GM21526 (cell line): Measurements from ENCODE around the gene TACR1.

ENCODE experiments used
- ATAC-seq: cut with Tn5 transposase; IDR thresholded peaks from one replicate; pipeline ENCODE4 v1.9.1; 2021; ENCODE audit warnings: moderate library complexity; ENCODE audit not compliant: unreplicated experiment, low FRiP score

The TACR1 gene

DNA sequence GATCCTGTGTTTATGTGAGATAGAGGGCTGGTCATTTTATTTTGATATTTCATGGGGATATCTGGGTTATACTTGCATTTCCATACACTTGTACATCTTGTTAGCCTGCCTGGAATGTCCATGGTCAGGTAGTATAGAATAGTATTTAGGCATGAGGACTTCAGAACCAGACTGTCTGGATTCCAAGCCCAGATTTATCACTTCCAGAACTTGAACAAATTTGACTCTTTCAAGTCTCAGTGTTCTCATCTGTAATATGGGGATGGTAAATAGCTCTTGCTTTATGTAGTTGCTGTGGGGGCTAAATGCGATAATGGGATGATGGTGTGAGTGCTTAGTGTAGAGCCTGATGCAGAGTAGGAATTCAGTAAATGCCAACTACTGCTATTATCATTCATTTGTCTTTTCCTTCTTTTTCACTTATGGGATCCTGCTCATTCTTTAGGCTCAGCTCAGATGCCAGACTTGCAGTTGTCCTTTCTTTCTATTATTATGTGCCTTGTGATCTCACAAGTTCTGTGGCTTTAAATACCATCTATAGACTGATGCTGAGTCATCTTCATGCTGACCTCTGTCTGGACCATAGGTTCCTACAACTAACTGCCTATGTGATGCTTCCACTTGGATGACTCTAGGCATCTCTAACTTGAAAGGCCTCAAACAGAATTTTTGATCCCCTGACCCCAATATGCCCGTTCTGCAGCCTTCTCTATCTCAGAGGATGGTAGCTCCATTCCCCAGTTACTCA lies 173.5 kb downstream of the TACR1 start:
- ATAC-seq = no peak

DNA sequence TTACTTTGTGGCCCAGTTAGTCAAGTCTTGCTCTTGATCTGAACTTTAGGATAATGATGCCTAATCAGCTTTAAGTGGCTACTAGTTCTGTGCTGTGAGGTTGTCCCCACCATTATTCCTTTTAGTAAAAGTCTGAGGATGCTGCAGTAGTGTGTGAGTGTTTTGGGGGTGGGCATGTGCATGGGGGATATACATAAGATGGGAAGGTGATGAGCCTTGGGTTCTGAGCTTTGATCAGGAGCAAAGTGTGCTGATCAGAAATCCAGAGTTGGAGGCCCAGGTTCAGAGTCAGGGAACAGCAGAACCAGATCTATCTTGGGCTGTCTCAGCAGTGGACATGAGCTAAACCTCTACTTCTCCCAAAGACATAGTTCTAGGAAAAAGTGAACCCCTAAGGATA lies 174.1 kb downstream of the TACR1 start:
- ATAC-seq = no peak

DNA sequence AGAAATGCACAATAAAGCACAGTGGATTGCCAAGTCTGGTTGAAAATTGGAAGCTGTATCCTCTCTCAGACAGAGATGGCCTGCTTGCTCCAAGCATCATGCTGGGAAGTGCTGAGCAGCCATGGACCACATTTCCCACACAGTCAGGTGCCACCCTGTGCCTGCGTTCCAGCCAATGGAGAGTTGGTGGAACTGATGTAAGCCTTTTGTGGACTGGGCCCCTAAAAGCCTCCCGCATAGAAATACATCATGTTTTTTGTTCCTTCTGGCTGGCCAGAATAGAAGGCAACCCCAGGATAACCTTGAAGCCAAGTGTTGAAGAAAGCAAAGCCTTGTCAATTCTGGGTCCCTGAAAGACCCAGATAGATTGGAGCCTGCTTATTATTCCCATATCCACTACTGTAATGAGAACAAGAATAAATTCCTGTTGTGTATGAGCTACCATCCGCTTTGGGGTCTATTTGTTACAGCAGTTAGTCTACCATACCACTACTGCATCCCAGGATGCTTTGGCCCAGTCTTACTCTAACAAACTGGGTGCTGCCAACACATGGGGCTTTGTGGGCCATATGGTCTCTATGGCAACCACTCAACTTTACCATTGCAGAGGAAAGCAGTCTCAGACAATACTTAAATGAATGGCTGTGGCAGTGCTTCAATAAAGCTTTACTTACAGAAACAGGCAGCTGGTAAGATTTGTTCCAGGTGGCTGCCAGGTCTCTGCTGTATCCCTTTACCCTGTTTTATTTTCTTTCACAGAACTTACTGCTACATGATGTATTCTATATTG lies 175.5 kb downstream of the TACR1 start:
- ATAC-seq = no peak

DNA sequence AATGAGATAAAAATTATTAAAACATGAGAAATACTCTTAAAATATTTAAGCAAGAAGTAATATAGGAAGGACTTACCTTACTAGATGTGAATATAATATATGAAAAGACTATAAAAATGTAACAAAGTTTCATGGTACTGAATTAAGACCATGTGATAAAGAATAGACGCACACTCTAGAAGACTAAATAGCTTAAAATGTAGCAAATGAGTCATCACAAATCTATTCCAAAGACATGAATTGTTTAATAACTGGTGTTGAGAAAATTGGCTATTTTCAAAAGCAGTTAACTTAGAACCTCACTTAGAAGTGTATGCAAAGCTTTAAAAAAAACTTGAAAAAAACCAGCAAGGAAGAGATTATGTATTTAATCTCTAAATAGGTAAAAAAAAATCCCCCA lies 176.8 kb downstream of the TACR1 start:
- no peak for ATAC-seq

DNA sequence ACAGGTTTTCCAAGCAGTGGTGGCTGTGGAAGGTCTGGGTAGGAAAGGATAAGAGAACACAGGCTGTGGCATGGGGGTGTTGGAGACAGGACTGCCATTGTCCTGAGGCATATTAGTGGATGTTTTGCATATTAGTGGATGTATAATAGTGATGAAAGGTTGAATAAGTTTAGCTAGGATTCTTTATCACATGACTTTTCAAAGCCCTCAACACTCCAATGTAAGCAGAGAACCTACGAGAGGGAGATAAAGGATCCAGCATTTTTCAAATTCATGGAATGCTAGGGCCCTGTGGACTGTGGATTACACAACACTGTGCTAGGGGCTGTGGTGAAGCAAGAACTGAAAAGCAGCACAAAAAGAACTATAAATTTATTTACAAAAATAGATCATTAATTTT lies 177.6 kb downstream of the TACR1 start:
- no peak for ATAC-seq

DNA sequence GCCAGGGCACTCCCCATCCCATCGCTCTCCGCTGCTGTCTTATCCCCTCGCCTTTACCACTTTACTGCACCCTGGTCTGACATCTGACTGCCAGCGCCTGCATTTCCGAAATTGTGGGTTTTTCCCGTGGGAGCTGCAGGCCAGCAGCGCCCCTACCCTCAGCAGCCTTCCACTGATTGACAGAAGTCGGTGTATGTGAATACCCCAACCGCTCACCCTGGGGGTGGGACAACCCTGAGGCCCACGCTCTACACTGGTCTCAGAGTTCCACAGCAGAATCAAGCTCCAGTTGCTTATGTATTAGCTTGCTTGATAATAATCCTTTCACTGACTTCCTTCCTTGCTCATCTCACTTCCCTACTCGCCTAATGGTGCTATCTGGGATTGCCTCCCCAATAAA lies 178.8 kb downstream of the TACR1 start:
- no peak for ATAC-seq

DNA sequence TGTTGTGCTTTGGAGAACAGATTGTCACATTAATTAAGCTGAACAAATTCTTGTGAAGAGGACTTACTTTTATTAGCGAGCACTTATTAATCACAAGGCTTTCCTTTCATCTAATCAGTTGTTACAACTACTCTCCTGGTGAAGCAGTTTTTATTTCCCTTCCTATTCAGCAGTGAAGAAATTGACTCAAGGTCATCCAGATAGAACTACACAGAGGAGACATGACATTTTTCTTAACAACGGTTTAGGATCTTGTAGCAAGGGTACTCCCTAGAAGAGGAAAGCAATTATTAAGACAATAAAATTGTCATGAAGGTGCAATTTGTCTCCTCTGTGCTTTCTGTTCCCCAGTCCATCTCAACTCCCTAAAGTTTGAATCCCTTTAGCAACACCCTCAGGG lies 179.5 kb downstream of the TACR1 start:
- ATAC-seq = no peak

DNA sequence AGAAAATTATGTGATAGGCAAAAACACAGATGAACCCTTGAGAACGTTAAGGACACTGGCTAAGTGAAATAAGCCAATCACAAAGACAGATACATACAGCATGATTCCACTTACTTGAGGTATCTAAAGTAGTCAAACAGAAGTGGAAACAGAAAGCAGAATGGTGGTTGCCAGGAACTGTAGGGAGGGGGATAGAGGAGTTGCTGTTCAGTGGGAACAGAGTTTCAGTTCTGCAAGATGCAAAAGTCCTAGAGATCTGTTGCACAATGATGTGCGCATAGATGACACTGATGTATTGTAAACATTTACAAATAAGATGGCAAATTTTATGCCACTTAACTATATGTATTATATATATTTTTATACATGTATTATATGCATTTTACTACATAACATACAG lies 181.2 kb downstream of the TACR1 start:
- ATAC-seq = no peak

DNA sequence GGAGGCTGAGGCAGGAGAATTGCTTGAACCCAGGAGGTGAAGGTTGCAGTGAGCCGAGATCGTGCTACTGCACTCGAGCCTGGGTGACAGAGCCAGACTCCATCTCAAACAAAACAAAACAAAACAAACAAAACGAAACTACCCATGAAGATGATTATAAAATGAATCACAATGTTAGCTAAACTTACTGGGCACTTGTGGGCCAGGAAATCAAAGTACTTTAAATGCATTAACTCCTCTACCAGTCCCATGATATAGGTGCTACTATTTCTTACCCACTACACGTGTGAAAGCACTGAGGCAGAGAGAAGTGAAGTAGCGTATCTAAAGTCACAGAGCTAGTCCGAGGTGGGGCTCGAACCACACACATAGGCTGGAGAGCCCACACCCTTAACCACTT lies 187.2 kb downstream of the TACR1 start:
- ATAC-seq = no peak

DNA sequence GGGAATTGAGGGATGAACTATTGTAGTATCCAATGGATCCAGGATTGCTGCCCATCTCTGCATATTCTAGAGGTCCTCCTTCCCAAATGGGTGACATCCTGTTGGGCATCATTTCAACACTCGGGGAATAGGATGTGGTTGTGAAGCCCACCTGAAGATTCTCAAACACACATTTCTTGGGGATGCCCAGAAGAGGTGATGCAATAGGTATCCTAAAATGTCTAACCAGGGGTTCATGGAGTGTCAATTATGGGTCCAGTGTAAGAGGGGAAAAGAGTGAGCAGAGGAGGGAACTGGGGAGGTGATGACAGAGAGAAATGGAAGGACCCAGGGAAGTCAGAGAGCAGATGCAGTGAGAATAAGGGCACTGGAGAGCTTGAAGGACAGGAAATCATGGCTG lies 188.7 kb downstream of the TACR1 start:
- no peak for ATAC-seq

DNA sequence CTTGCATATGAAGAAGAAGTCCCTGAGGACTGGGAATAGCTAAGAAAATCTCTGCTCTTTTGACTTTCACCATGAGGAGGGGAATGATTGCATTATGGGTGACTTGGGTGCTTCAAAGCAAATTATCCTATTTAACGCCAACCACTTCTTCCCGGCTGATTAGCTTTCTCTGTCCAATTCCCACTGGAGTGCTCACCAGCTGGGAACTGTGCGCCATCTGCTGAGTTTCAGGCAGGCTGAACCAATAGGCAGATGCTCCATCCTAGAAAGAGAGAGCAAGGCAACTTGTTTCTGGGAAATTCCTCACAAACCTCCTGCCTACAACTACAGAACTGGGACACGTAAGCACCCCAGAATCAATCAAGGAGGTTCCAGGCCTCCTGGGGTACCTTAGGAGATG lies 191.5 kb downstream of the TACR1 start:
- no peak for ATAC-seq

DNA sequence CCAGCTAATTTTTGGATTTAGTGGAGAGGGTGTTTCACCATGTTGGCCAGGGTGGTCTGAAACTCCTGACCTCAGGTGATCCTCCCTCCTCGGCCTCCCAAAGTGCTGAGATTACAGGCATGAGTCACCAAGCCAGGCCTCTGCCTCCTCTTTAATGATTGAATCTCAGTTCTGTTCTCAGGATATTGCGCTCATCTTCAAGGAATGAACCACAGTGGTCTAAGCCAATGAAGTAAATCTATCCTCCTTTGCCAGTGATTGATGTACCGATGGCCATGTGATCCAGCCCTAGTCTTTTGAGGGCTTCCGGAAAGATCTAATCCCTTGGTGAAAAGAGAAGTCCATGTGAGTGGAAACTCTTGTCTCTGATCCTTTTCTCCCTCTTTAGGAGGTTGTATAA lies 192.3 kb downstream of the TACR1 start:
- ATAC-seq = no peak

DNA sequence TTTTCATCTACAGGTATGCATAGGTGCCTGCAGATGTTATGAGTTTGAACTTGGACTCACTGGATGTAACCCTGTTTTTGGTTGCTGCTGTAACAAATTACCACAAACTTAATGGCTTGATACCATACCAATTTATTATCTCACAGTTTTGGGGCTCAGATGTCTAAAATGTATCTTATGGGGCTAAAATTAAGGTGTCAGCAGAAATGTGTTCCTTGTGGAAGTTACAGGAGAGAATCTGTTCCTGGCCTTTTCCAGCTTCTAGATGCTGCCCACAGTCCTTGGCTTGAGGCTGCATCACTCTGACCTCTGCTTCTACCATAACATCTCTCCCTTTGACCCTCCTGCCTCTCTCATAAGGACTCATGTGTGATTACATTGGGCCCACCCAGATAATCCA lies 193.3 kb downstream of the TACR1 start:
- no peak for ATAC-seq

DNA sequence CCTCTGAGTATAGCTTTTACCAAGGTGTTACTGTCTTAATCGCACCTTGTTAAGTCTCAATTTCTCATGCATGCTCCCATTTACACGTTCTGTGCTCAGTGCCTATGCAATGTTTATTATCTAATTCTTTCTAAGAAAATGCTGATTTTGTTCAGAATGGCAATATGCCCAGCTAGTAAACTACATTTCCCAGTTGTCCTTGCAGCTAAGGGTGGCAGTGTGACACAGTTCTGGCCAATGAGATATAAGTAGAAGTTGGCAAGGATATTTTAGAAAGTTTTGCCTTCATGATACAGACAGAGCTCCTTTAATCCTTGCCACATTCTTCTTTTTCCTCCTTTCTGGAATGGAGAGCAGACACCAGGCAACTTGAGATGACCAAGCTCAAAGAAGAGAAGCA lies 195.5 kb downstream of the TACR1 start:
- ATAC-seq = no peak

DNA sequence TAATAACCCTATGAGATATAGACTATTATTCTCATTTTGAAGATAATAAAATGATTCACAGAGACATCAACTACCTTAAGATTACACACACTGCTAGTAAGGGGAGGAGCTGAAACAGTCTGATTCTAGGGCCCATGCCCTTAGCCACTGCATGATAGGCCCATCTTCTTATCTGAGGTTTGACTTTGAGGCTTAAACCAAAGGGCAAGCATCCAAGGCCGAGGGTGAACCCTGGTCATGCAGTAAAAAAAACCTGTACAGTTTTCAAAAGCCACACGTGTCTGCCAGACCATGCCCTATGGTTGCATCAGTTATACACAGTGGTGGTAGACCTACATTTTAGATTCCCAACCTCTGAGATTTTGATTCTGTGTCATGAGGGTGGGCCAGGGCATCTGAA lies 196.0 kb downstream of the TACR1 start:
- no peak for ATAC-seq

DNA sequence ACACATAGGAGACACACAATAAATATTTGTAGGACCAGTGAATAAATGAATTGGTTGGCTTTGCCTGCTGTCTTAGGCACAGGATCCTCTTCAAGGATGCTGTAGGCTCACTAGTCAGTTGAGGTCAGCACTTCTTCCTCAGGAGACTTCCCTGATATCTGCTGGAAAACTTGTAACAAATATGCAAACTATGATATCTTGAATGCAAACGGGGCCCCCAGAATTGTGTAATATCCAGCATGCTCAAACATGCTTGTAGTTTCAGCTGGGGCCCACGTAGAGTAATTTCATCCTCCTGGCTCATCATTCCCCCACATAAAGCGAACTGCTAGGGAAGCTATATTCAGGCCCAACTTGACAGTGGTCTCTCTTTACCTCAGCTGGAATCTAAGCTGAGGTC lies 197.3 kb downstream of the TACR1 start:
- ATAC-seq = no peak

DNA sequence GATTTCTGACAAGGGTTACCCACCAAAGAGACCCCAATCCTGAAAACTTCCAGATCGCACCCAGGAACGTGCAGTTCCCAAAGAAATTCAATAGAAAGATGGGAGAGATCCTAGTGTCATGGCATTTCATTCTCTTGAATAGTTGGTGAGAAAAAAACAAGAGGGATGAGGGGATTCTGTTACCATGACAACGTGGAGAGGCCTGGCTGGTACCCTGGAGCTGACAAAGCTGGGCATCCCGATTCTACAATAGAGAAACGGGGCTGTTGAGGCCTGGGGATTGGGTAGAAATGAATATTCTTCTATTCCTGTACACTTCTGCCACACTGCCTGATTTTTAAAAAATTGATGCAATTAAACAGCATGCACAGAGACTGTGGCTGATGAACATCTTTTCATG lies 199.9 kb downstream of the TACR1 start:
- ATAC-seq = no peak
